GM18505 (cell line): ENCODE results near the gene TK1.
"Not testable (repeated sequence)": the region's sequence is repeated elsewhere in the genome, so short reads cannot be mapped to it uniquely, and the experiment has no call there.

Source experiments
- ATAC-seq: cut with Tn5 transposase; IDR thresholded peaks from one replicate; pipeline ENCODE4 v1.9.1; 2021; ENCODE audit not compliant: unreplicated experiment
- POLR2A ChIP-seq: IDR thresholded peaks from 4 replicates; pipeline ENCODE4 v1.6.1; 2011; ENCODE audit warnings: borderline replicate concordance; ENCODE audit not compliant: insufficient read depth, insufficient read length; ENCODE audit errors: extremely low read depth

The TK1 gene

DNA sequence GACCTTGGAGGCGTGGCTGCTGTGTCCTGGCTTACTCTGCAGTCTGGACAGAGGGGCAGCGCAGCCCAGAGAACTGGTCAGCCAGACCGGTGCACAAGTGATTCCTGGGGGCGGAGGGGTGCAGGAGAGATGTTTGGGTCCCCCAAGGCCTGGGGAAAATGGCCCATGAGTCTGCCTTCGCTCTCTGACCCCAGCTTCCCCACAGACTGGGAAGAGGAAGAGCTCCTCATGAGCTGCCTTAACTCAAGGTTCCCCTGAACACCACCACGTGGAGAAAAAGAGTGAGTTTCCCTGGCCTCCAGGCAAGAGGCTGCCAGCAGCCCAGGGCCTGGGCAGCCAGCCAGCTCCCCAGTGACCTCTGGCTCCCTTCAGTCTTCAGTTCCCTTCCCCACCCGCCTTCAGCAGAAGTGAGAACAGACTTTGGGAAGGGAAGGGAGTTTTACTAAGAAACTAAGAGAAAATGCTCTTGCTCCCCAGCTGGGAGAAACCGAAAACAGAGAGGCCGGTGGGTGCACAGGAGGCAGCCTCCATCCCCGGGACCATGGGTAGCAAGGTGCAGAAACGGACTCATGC lies 42.6 kb downstream of the TK1 start:
- no peak for ATAC-seq
- peak; percentile 33 for TF ChIP-seq POLR2A

DNA sequence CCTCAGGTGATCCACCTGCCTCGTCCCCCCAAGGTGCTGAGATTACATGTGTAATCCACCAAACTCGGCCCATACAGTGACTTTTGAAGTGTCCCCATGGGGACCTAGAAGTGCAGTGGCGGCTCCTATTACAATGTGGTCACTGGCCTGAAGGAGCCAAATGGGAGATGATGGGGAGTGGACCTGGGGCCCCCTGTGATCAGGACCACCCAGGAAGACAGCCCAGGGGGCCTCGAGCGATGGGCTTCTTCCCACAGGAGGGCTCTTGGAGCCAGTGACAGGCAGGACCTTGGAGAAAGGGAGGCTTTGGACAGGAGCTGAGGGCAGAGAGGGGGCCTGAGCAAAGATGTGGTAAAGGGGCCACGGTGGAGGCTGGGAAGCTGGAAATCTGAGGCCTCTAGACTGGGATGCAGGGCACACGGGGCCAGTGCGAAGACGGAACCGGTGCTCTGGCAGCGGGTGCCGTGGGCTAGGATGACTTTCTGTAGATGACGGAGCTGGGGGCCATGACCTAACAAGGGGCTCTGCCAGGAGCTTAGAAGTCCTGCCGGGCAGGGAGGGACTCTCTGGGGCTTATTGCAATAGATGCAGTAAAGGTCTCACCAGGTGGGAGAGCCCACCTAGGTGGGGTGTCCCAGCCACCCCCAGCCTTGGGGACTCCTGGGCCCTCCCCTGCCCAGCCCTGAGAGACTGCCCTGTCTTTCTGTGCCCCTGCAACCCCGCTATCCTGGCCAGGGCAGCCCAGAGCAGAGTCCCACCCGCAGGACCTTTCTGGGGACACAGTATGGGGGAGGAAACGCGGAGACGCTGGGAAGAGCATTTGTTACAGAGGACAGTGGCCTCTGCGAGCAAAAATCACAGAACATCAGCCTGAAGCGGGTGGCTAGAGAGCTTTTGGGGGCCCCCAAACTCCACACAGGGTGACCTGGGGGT lies 43.4 kb downstream of the TK1 start:
- TF ChIP-seq POLR2A = no peak
- no peak for ATAC-seq

DNA sequence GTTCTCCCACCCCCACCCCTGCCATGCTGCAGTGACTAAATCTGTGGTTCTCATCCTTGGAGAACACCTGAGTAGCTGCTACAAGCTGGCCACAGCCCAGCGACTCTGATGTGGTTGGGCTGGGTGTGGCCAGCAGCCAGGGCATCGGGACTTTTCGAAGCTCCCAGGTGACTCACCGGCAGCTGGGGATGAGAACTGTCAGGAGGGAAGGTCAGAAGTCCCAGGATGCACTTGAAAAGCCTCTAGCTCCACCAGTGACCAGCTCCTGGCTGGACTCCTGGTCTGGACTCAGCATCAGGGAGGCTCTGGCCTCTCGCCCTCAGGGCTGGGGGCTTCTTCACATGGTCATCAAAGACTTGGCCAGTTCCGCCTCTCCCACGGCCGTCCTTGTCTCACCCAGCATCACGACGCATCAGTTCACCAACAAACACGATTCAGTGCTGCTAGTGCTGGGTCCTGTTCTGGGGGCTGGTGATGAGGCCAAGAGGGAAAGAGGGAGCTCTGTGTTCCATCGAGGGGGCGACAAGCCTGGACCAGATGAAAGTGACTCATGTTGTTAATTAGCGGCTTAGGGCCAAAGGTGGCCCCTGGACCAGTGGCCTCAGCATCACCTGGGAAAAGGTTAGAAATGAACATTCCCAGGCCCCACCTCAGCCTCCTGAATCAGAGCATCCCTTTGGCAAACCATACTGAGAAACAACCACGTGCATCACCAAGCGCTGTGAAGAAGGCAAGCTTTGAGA lies 44.6 kb downstream of the TK1 start:
- no peak for TF ChIP-seq POLR2A
- ATAC-seq = no peak

DNA sequence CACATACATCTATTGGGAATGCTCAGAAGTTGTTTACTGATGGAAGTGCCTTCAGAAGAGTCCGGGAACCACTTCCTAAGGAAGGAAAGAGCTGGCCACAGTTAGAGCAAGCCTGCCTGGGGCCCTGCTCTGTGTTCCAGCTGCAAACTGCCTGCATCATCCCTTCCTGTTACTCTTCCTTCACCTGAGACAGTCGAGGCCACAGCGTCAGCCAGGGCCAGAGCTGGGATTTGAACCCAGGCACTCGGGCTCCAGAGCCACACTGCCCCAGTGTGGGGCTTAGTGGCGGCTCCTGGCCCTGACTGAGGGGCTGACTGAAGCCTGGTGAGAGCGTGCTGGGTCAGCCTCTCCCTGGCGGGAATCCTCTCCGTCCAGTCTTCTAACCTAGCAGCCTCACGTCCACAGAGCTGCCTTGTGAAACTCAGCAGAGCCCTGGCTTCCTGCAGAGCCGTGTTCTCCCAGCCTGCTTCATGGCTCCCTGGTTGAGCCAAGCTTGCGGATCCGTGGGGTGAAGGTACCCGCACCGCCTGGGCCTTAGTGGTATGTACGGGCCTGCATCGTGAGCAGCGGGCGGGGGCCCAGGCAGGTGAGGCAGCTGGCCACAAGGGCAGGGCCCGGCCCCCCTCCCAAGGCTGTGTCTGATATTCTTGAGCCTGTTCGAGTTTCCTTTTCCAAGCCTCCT lies 45.3 kb downstream of the TK1 start:
- no peak for TF ChIP-seq POLR2A

DNA sequence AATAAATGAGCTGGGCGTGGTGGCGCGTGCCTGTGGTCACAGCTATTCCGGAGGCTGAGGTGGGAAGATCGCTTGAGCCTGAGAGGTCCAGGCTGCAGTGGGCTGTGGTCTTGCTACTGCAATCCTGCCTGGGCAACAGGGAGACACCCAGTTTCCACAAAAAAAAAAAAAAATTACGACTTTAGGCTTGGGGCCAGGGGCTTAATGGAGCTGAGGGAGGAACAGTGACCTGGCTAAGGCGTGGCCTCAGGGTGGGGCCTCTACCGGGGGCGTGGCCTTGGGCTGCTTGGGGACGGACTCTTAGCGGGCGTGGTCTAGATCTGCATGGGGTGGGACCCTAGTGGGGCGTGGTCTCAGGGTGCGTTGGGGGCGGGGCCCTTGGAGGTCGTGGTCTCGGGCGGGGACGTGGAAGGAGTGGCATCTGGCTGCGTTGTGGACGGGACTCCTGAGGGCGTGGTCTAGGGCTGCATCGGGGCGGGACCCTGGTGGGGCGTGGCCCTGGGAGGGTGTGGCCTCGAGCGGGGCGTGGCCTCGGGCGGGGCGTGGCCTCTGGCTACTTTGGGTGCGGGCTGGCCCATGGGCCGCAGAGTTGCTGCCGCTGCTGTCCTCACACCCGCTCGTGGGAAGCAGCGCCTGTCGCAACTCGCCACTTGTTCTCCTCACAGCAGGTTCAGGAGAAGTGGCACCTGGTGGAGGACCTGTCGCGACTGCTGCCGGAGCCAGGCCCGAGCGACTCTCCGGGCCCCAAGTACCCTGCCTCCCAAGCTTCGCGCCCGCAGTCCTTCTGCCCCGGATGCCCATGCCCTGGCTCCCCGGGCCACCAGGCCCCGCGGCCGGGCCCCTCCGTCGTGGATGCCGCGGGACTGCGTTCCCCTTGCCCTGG lies 46.4 kb downstream of the TK1 start:
- peak; percentile 74 for TF ChIP-seq POLR2A
- ATAC-seq = peak; percentile 72

More for the DNA sequence above, 45.3 kb downstream of the TK1 start:
- ATAC-seq = no peak

DNA sequence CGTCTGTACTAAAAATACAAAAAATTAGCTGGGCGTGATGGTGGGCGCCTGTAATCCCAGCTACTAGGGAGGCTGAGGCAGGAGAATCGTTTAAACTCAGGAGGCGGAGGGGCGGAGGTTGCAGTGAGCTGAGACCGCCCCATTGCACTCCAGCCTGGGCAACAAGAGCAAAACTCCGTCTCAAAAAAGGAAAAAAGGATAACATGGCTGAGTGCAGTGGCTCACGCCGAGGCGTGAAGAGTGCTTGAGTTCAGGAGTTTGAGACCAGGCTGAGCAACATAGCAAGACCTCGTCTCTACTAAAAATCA lies 47.0 kb downstream of the TK1 start:
- ATAC-seq = not testable (repeated sequence)

DNA sequence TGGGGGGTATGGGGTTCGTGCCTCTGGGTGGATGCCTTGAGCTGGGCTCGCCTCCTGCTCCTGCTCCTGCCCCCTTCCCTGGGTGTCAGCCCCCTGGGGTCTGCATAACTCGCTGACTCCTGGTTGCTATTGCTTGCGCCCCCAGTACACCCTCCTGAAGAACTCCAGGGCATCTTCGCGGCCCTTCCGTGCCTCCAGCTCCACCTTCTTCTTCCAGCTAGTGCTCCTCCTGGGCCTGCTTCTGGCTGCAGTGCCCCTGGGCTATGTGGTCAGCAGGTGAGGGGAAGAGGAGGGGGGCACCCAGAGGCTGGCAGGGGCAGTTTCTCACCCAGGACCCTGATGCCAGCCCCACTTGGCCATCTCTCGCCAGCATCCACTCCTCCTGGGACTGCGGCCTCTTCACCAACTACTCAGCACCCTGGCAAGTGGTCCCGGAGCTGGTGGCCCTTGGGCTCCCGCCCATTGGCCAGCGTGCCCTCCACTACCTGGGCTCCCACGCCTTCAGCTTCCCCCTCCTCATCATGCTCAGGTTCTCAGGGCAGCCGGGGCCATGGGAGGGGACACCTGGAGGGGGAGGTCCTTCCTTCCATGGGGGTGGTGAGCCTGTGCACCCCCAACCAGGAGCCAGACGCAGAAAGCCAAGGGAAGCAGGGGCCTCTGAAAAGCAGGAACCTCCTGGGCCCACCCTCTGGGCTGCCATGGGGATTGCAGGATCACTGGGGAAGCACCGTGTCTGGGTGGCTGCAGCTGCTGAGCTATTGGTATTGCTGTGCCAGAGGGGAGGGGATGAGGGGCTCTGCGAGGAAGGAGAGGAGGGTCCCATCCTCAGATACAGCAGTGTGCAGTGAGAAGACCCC lies 48.4 kb downstream of the TK1 start:
- no peak for ATAC-seq
- TF ChIP-seq POLR2A = peak; percentile 41

DNA sequence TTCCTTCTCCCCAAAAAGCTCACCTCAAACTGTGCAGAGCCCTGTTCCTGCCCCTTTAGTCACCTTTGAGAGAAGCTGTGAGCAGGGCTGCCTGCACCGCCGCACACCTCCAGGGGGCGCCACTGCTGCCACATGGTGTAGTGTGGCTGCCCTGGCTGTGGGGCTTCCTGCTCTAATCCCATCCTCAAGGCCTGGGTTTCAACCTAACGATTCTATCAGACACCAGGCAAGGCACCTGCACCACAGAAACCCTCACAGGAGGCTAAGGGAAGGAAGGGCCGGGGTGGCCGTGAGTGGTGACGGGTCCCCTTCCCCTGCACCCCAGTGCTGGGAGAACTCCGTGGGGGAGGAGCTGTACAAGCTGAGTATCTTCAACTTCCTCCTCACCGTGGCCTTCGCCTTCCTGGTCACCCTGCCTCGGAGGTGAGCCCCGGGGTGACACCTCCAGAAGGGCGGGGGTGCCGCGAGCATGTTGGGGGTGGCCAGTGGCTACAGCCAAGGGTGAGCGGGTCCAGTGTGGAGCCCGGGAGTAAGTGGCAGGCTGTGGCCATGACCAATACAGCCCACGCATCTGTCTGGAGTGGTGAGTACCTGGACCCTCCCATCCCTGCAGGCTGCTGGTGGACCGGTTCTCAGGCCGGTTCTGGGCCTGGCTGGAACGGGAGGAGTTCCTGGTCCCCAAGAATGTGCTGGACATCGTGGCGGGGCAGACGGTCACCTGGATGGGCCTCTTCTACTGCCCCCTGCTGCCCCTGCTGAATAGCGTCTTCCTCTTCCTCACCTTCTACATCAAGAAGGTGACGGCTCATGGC lies 49.3 kb downstream of the TK1 start:
- ATAC-seq = no peak
- TF ChIP-seq POLR2A = peak; percentile 13

DNA sequence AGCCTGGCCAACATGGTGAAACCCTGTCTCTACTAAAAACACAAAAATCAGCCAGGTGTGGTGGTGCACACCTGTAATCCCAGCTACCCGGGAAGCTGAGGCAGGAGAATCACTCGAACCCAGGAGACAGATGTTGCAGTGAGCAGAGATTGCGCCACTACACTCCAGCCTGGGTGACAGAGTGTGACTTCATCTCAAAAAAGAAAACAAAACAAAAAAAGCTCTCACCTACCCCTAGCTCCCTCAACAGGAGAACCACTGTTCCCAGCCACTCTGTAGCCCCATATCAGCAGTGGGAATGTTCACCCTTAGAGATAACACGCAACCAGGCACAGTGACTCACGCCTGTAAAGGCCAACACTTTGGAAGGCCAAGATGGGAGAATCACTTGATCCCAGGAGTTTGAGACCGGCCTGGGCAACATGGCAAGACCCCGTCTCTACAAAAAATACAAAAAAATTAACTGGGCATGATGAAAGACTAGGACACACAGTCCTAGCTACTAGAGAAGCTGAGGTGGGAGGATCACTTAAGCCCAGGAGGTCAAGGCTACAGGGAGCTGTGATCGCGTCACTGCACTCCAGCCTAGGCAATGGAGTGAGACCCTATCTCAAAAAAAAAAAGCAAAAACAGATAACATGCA lies 50.9 kb downstream of the TK1 start:
- TF ChIP-seq POLR2A = no peak
- no peak for ATAC-seq

DNA sequence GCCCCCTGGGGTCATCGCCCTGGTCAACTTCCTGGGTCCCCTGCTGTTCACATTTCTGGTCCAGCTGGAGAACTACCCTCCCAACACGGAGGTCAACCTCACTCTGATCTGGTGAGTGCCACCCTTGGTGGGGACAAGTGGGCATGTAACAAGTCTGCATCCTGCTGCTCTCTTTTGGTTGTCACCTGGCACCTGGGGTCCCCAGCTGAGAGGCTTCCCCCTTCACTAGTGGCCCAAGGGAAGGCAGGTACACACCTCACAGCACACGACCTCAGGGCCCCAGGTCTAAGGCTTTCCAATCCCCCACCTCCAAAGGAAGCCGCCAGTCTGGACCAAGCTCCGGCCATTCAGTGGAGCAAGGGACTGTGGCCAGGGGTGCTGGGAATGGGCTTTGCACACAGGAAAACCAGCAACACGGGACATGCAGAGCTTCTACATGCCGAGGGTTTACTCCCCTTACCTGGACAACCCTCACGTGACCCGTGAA lies 51.9 kb downstream of the TK1 start:
- ATAC-seq = no peak
- TF ChIP-seq POLR2A = no peak
